Heart left ventricle (tissue), 13 donors: ENCODE data around the gene LAPTM5.

Experiments
- POLR2A ChIP-seq, 2 donors: fragments of 450-650 bp; IDR thresholded peaks; one replicate each; pipeline ENCODE4 v1.6.1; 2017; ENCODE audit warnings: antibody characterized with exemption in 2 of 2, mild to moderate bottlenecking in 2 of 2, moderate library complexity in 2 of 2
- TF ChIP-seq, protein P1 (sequence below), 12 donors: fragments of 200-600 bp; sonication (generic) in 4 of 12; IDR thresholded peaks; one replicate each; pipeline versions ENCODE4 v1.5.0 to v1.8.0; 2018 to 2022; ENCODE audit warnings: antibody characterized with exemption in 12 of 12, mild to moderate bottlenecking in 5 of 12
- donor health status: ischemic (EF 13 %, LVEDD 7.1; RV severe dilation, severe dysfunction).
- donor health status: DM: no; HTN: yes; CAD: no.
- donor health status: DM: no; HTN: no; CAD: no.
- donor health status: ischemic (EF 25% LVEDD 6.9; RV normal size, moderate dysfunction).
- donor health status: ischemic (EF 25% LVEDD 5.7; RV mildly dilated, moderate dysfunction).
- donor health status: ischemic (EF 35%, LVEDD 5.7; RV mildly dilated, moderate dysfunction).
- donor health status: nonischemic (EF 11% LVEDD 7.7; RV severe dilation, severe dysfunction).
- donor health status: DM: yes; HTN: yes; CAD: no.
- donor health status: PGD.
- donor health status: ischemic (EF 29% LVEDD 5.4; RV normal size, mild dysfunction).
- donor health status: nonischemic (EF 23%, LVEDD 6.1; RV moderate dilation, normal function).

DNA sequence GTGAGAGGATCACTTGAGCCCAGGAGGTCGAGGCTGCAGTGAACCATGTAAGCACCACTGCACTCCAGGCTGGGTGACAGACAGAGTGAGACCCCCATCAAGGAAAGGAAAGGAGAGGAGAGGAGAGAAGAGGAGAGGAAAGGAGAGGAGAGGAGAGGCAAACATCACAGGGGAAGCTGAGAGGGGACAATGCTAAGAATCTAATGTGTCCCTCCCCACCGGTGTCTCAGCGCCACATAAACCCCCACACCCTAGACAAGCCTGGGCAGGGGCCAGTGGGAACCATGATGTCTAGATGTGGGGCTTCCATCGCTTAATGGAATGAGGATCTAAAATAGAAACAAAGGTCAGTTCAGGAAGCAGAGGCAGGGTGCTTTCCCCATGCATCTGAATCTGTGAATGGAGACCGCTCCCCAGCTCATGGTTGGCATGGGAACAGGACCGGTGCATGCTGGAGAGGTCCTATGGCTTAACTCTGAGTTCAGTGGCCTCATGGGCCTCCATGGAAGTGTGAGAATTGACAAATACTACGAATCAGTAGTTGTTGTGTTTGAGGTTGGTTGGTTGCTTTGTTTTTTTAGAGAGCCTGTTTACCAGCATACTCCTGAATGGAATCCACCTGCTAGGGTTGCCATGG, 16.3 kb upstream of the LAPTM5 start:
- TF ChIP-seq, protein P1, sequence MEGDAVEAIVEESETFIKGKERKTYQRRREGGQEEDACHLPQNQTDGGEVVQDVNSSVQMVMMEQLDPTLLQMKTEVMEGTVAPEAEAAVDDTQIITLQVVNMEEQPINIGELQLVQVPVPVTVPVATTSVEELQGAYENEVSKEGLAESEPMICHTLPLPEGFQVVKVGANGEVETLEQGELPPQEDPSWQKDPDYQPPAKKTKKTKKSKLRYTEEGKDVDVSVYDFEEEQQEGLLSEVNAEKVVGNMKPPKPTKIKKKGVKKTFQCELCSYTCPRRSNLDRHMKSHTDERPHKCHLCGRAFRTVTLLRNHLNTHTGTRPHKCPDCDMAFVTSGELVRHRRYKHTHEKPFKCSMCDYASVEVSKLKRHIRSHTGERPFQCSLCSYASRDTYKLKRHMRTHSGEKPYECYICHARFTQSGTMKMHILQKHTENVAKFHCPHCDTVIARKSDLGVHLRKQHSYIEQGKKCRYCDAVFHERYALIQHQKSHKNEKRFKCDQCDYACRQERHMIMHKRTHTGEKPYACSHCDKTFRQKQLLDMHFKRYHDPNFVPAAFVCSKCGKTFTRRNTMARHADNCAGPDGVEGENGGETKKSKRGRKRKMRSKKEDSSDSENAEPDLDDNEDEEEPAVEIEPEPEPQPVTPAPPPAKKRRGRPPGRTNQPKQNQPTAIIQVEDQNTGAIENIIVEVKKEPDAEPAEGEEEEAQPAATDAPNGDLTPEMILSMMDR (IDR thresholded peaks at IDR 0.05) = no peak
- TF ChIP-seq POLR2A (IDR thresholded peaks at IDR 0.05) = no peak
